ENCODE data around the gene ABHD12.

DNA sequence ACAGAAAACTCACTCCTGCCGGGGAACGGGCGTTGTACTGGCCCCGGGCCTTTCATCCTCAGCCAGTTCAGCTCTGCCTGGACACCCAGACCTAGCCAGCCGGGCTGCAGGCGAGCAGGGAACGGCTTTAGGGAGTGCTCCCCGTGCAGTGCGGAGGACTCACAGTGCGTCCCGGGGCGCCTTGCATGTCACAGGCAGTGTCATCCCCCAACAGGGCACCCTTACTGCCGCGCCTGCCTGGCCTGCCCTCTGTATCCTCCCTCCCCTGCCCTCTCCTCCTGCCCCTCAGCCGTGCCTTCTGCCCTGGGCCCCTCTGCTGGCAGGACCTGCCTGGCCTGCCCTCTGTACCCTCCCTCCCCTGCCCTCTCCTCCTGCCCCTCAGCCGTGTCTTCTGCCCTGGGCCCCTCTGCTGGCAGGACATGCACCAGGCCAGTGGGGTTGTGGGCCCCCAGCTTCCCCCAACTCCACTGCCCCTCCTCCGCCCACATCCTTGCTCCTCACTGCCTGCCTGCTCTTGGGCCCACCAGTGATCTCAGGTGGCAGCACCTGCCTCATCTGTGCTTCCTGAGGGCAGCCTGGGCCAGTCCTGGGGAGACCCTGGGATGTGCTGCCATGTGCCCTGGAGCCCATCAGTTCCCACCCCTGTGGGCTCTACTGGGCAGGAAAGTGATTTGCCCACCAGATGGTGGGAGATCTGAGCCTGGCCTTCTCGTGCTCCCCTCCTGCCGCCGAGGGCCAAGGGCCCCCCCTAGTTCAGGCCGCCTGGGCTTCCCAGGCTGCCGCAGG lies 99.8 kb downstream of the ABHD12 start:
- TF ChIP-seq, protein P1, sequence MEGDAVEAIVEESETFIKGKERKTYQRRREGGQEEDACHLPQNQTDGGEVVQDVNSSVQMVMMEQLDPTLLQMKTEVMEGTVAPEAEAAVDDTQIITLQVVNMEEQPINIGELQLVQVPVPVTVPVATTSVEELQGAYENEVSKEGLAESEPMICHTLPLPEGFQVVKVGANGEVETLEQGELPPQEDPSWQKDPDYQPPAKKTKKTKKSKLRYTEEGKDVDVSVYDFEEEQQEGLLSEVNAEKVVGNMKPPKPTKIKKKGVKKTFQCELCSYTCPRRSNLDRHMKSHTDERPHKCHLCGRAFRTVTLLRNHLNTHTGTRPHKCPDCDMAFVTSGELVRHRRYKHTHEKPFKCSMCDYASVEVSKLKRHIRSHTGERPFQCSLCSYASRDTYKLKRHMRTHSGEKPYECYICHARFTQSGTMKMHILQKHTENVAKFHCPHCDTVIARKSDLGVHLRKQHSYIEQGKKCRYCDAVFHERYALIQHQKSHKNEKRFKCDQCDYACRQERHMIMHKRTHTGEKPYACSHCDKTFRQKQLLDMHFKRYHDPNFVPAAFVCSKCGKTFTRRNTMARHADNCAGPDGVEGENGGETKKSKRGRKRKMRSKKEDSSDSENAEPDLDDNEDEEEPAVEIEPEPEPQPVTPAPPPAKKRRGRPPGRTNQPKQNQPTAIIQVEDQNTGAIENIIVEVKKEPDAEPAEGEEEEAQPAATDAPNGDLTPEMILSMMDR (IDR thresholded peaks at IDR 0.05), result no peak
- TF ChIP-seq POLR2A (IDR thresholded peaks at IDR 0.05), result no peak
- no peak for TF ChIP-seq POLR2AphosphoS5 (IDR thresholded peaks at IDR 0.05)
- TF ChIP-seq EP300 (IDR thresholded peaks at IDR 0.05), result no peak

All from stomach (tissue), 4 donors.